Measurements from ENCODE around the gene ARL4C. TPM values are rescaled to one million over a fixed set of nuclear protein-coding genes. Genes with fewer than 3 reads are reported as not detected.

The ARL4C gene
- total RNA-seq, 1 experiment from 2014 or later, result 81.2 TPM

GRCh38 chr2:234469251-234469845 lies 27.5 kb downstream of the ARL4C start:
- no peaks in the 10 kb centered on the region for H3K27me3 ChIP-seq (replicated peaks; ENCODE audit: control insufficient read depth, insufficient read depth, low read length)
- Mint-ChIP-seq H3K27me3 (ENCODE audit: insufficient read depth, unreplicated experiment) (no peaks in the 10 kb centered on the region), H3K4me3 (ENCODE audit: unreplicated experiment) (no peak overlapping the region), H3K27ac (ENCODE audit: unreplicated experiment) (peak overlapping the region; percentile 38), H3K9me3 (ENCODE audit: unreplicated experiment) (no peaks in the 10 kb centered on the region), H3K4me1 (ENCODE audit: low read depth, unreplicated experiment) (peaks cover 13% of the 10 kb centered on the region), H3K36me3 (ENCODE audit: insufficient read depth, unreplicated experiment) (no peaks in the 10 kb centered on the region)
- H3K4me3 ChIP-seq (ENCODE audit: low read depth, low read length), result no peak overlapping the region
- peaks cover 28% of the 10 kb centered on the region for H3K4me1 ChIP-seq
- intact Hi-C loops (cut with micrococcal nuclease; ENCODE audit: unreplicated experiment), result no loop called here
- H3K36me3 ChIP-seq (ENCODE audit: control insufficient read depth, insufficient read depth, low read length), result no peaks in the 10 kb centered on the region
- POLR2A ChIA-PET, result interaction anchor here (0.9 kb wide), 1 partner anchor 28 kb away, joined by 3 read pairs; the partner anchor contains the start of gene ARL4C
- TF ChIP-seq, protein P1, sequence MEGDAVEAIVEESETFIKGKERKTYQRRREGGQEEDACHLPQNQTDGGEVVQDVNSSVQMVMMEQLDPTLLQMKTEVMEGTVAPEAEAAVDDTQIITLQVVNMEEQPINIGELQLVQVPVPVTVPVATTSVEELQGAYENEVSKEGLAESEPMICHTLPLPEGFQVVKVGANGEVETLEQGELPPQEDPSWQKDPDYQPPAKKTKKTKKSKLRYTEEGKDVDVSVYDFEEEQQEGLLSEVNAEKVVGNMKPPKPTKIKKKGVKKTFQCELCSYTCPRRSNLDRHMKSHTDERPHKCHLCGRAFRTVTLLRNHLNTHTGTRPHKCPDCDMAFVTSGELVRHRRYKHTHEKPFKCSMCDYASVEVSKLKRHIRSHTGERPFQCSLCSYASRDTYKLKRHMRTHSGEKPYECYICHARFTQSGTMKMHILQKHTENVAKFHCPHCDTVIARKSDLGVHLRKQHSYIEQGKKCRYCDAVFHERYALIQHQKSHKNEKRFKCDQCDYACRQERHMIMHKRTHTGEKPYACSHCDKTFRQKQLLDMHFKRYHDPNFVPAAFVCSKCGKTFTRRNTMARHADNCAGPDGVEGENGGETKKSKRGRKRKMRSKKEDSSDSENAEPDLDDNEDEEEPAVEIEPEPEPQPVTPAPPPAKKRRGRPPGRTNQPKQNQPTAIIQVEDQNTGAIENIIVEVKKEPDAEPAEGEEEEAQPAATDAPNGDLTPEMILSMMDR (IDR thresholded peaks at IDR 0.05; ENCODE audit: insufficient read depth in 1 of 2, low read depth in 1 of 2, low read length in 1 of 2, severe bottlenecking in 1 of 2, unreplicated experiment in 1 of 2), result no peak
- DNase-seq, result no peak
- no TSS peak for BruUV-seq (replicated peaks)
- H3K9me3 ChIP-seq, result no peaks in the 10 kb centered on the region
- CTCF ChIA-PET, result no interaction called here

- no peaks in the 10 kb centered on the region for H3K9me3 ChIP-seq
- Mint-ChIP-seq H3K4me1 (ENCODE audit: low read depth, unreplicated experiment) (peaks cover 20% of the 10 kb centered on the region), H3K27ac (ENCODE audit: unreplicated experiment) (peak overlapping the region; percentile 38), H3K27me3 (ENCODE audit: insufficient read depth, unreplicated experiment) (no peaks in the 10 kb centered on the region), H3K36me3 (ENCODE audit: insufficient read depth, unreplicated experiment) (no peaks in the 10 kb centered on the region), H3K9me3 (ENCODE audit: unreplicated experiment) (no peaks in the 10 kb centered on the region), H3K4me3 (ENCODE audit: unreplicated experiment) (no peak overlapping the region)
- no peaks in the 10 kb centered on the region for H3K27me3 ChIP-seq (replicated peaks; ENCODE audit: control insufficient read depth, insufficient read depth, low read length)
- intact Hi-C loops (cut with micrococcal nuclease; ENCODE audit: unreplicated experiment), result no loop called here
- no peak for DNase-seq
- no peak overlapping the region for H3K4me3 ChIP-seq (ENCODE audit: low read depth, low read length)
- TF ChIP-seq, protein P1 (IDR thresholded peaks at IDR 0.05; ENCODE audit: insufficient read depth in 1 of 2, low read depth in 1 of 2, low read length in 1 of 2, severe bottlenecking in 1 of 2, unreplicated experiment in 1 of 2), result no peak
- no peaks in the 10 kb centered on the region for H3K36me3 ChIP-seq (ENCODE audit: control insufficient read depth, insufficient read depth, low read length)
- ChIA-PET POLR2A (no interaction called here), CTCF (no interaction called here)
- peaks cover 37% of the 10 kb centered on the region for H3K4me1 ChIP-seq
- no TSS peak for BruUV-seq (replicated peaks)
These were observed 28.4 kb downstream of the ARL4C start for GRCh38 chr2:234468503-234468902.

DNA sequence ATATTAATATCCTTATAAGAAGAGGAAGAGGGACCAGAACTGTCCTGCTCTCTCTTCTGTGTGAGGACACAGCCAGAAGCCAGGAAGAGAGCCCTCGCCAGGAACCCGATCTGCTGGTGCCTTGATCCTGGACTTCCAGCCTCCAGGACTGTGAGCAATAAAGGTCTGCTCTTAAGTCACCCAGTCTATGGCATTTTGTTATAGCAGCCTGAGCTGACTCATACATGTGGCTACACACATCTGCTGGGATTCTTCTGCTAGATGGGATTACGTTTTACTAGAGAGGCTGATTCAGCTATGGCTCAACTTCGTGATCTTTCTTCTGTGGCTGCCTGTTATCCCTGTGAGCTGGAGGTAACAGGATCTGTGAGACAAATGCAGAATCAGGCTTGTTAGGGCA lies 29.6 kb downstream of the ARL4C start:
- Histone ChIP-seq H3K36me3 (ENCODE audit: control insufficient read depth, insufficient read depth, low read length) (no peaks in the 10 kb centered on the region), H3K27me3 (replicated peaks; ENCODE audit: control insufficient read depth, insufficient read depth, low read length) (no peaks in the 10 kb centered on the region), H3K4me3 (ENCODE audit: low read depth, low read length) (no peak overlapping the region), H3K4me1 (peaks cover 49% of the 10 kb centered on the region), H3K9me3 (no peaks in the 10 kb centered on the region)
- H3K27me3 Mint-ChIP-seq (ENCODE audit: insufficient read depth, unreplicated experiment), result no peaks in the 10 kb centered on the region
- peaks cover 5% of the 10 kb centered on the region for H3K36me3 Mint-ChIP-seq (ENCODE audit: insufficient read depth, unreplicated experiment)
- H3K4me3 Mint-ChIP-seq (ENCODE audit: unreplicated experiment), result no peak overlapping the region
- no peak for DNase-seq
- TF ChIP-seq, protein P1 (IDR thresholded peaks at IDR 0.05; ENCODE audit: insufficient read depth in 1 of 2, low read depth in 1 of 2, low read length in 1 of 2, severe bottlenecking in 1 of 2, unreplicated experiment in 1 of 2), result no peak
- H3K27ac Mint-ChIP-seq (ENCODE audit: unreplicated experiment), result no peak overlapping the region
- intact Hi-C loops (cut with micrococcal nuclease; ENCODE audit: unreplicated experiment), result no loop called here
- CTCF ChIA-PET, result no interaction called here
- H3K9me3 Mint-ChIP-seq (ENCODE audit: unreplicated experiment), result no peaks in the 10 kb centered on the region
- POLR2A ChIA-PET, result interaction anchor here (0.6 kb wide), 1 partner anchor 15 kb away, joined by 3 read pairs; no protein-coding TSS in a partner anchor
- no TSS peak for BruUV-seq (replicated peaks)
- H3K4me1 Mint-ChIP-seq (ENCODE audit: low read depth, unreplicated experiment), result peaks cover 27% of the 10 kb centered on the region

Measured in Caco-2 (cell line).